Spinal cord (tissue), 10 donors: ENCODE data around the gene TRMT6. TPM values are rescaled to one million over a fixed set of nuclear protein-coding genes. Genes with fewer than 3 reads are reported as not detected.

Experiments
- DNase-seq, 6 donors: peaks; one replicate each; pipeline versions ENCODE4 v3.0.0 to v3.0.0-alpha.2; 2013 to 2015; ENCODE audit warnings: low spot score in 6 of 6, low read depth in 4 of 6
- H3K27ac ChIP-seq: one replicate; pipeline ENCODE4 v1.5.1; 2013; ENCODE audit warnings: low read depth, low read length, control low read depth
- H3K27me3 ChIP-seq: one replicate; pipeline ENCODE4 v1.6.1; 2013; ENCODE audit warnings: low read length; ENCODE audit not compliant: control insufficient read depth, insufficient read depth
- H3K36me3 ChIP-seq: one replicate; pipeline ENCODE4 v1.6.1; 2013; ENCODE audit warnings: low read length; ENCODE audit not compliant: control insufficient read depth, insufficient read depth
- H3K4me1 ChIP-seq: one replicate; pipeline ENCODE4 v1.6.1; 2013; ENCODE audit warnings: low read length; ENCODE audit not compliant: control insufficient read depth, insufficient read depth
- H3K4me3 ChIP-seq: one replicate; pipeline ENCODE4 v1.5.1; 2013; ENCODE audit warnings: low read depth, low read length, control low read depth
- H3K9me3 ChIP-seq: one replicate; pipeline ENCODE4 v1.6.1; 2013; ENCODE audit warnings: low read length; ENCODE audit not compliant: control insufficient read depth, insufficient read depth
- WGBS: methylation state at CpG from one replicate; pipeline ENCODE4 v1.1.5; 2013; ENCODE audit warnings: missing lambda C conversion rate; ENCODE audit not compliant: insufficient coverage; 5-methylcytosine and 5-hydroxymethylcytosine counted together
- long read RNA-seq, 4 donors: transcript quantifications; one replicate each; lab custom pipeline, GENCODE V29; 2026
- polyA plus RNA-seq, 2 donors: library from polyadenylated mRNA; unstranded; fragments of 120-200 nt; gene quantifications; one replicate each; pipeline ENCODE4 v1.2.1, GENCODE V29; 2013; ENCODE audit not compliant: insufficient read length in 2 of 2
- total RNA-seq, 2 donors: library from RNA; depleted of rRNA in 1 of 2; stranded (reverse); fragments of 120-200 nt in 1 of 2; fragments of >200 nt in 1 of 2; gene quantifications; one replicate each; pipeline versions ENCODE4 v1.2.3 to v1.2.4, GENCODE V29; 2013 to 2014
- donor health status: healthy.

TRMT6 gene, protein sequence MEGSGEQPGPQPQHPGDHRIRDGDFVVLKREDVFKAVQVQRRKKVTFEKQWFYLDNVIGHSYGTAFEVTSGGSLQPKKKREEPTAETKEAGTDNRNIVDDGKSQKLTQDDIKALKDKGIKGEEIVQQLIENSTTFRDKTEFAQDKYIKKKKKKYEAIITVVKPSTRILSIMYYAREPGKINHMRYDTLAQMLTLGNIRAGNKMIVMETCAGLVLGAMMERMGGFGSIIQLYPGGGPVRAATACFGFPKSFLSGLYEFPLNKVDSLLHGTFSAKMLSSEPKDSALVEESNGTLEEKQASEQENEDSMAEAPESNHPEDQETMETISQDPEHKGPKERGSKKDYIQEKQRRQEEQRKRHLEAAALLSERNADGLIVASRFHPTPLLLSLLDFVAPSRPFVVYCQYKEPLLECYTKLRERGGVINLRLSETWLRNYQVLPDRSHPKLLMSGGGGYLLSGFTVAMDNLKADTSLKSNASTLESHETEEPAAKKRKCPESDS
- total RNA-seq (1 to 10 TPM; 7.2 to 9.9 TPM), polyA plus RNA-seq (10 to 100 TPM; 13.0 to 14.8 TPM)
- long read RNA-seq, donor 1, result 0 reads
- long read RNA-seq, donor 2, result 0 reads
- long read RNA-seq, donor 3, partial matches to known transcripts, result 6 of 6 reads
- long read RNA-seq, donor 3, other reads (novel, unspliced or antisense), result 0 of 6 reads
- long read RNA-seq, donor 4, result 0 reads

DNA sequence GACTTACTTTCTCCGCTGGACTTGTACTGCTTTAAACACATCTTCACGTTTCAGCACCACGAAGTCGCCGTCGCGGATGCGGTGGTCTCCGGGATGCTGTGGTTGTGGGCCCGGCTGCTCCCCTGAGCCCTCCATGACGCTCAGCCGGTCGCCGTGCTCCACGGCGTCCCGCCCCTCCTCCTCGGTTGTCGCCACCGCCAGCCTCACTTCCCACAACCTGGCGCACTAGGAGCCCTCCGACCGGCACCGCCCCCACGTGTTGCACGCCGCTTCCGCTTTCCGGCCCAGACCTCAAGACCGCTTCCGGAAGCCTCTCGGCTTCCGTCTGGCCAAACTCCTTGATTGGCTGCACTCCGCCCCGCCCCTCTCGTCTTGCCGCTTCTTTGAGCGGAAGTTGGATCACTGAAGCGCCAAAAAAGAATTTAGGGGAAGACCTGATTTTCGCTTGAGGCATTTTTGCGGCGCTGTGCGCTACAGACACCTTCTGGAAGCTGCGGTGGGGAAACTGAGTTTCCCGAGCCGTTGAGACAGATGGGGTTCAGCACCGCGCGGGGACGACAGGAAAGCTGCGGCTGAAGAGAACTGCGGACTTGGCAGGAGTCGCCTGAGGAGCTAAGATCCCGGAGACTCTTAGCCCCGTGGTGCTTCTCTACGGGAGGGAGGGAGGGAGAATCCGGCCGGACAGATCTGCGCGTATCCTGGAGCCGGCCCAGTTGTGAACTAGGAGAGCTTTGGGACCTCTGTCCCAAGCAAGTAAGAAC is at the start of gene TRMT6, which contains the start of gene MCM8:
TSS of gene TRMT6 (minus strand) at position 263 of the 761 bp plus-strand sequence. CDS start at position 135, 128 bp downstream.
TSS of gene MCM8 (plus strand) at position 382 of the 761 bp plus-strand sequence. CDS start 1,364 bp downstream, outside the sequence.
- Histone ChIP-seq H3K27ac (peak within 1 kb of the TSS; percentile 55), H3K4me3 (peak within 1 kb of the TSS; percentile 88), H3K9me3 (no peaks in the 10 kb centered on the region), H3K36me3 (peaks cover 7% of the 10 kb centered on the region), H3K4me1 (peaks cover 4% of the 10 kb centered on the region), H3K27me3 (no peaks in the 10 kb centered on the region)
- DNase-seq, result peak; percentile 84 to 98 (median 92)
- WGBS, result 0% methylated on average over 61 of the region's 61 CpGs

DNA sequence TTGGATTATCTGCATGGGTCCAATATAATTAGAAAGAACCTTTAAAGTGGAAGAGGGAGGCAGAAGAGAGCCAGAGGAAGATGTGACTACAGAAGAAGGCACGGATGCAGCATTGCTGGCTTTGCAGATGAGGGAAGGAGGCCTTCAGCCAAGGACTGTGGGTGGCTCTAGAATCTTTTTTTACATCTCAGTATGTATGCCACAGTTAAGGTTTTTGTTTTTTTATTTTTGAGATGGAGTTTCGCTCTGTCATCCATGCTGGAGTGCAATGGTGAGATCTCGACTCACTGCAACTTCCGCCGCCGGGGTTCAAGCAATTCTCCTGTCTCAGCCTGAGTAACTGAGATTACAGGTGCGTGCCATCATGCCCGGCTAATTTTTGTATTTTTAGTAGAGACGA is 49.5 kb upstream of the TRMT6 start:
- WGBS, result 96% methylated on average over 8 of the region's 9 CpGs
- no peaks in the 10 kb centered on the region for H3K9me3 ChIP-seq
- H3K4me3 ChIP-seq, result no peak overlapping the region
- no peaks in the 10 kb centered on the region for H3K36me3 ChIP-seq
- H3K27ac ChIP-seq, result no peak overlapping the region
- no peaks in the 10 kb centered on the region for H3K27me3 ChIP-seq
- DNase-seq, result no peak
- H3K4me1 ChIP-seq, result no peaks in the 10 kb centered on the region

DNA sequence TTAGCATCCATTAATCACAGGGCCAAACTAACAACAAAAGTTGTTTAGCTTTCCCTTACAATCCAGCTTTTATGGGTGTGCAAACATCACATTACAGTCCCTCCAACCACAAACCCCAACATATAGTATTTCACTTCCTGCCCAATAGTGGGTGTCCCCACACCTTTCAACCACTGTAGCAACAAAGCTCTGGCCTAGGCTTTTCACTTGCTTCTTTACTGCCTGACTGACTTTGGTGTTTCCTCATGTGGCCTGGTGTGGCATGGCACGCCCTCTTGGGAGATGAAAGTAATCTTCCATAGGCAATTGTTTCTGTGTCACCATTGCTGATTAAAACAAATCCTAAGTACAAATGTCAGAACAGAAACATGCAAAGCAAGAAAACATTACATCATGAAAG is 46.4 kb upstream of the TRMT6 start:
- DNase-seq, result no peak
- Histone ChIP-seq H3K9me3 (no peaks in the 10 kb centered on the region), H3K4me3 (no peak overlapping the region), H3K27me3 (no peaks in the 10 kb centered on the region), H3K27ac (no peak overlapping the region), H3K4me1 (no peaks in the 10 kb centered on the region), H3K36me3 (peaks cover 4% of the 10 kb centered on the region)
- no CpG with 5 or more reads among the region's 1 CpG for WGBS

GRCh38 chr20:5991623-5992441 is 41.5 kb upstream of the TRMT6 start:
- H3K27me3 ChIP-seq, result no peaks in the 10 kb centered on the region
- no peak overlapping the region for H3K4me3 ChIP-seq
- H3K36me3 ChIP-seq, result peaks cover 4% of the 10 kb centered on the region
- WGBS, result no CpG with 5 or more reads among the region's 2 CpGs
- no peak for DNase-seq
- H3K4me1 ChIP-seq, result no peaks in the 10 kb centered on the region
- H3K9me3 ChIP-seq, result no peaks in the 10 kb centered on the region
- H3K27ac ChIP-seq, result no peak overlapping the region

GRCh38 chr20:5990946-5991345 is 40.6 kb upstream of the TRMT6 start:
- no peaks in the 10 kb centered on the region for H3K27me3 ChIP-seq
- H3K4me3 ChIP-seq, result no peak overlapping the region
- H3K9me3 ChIP-seq, result no peaks in the 10 kb centered on the region
- 100% methylated on average over 1 of the region's 3 CpGs for WGBS
- no peak for DNase-seq
- H3K36me3 ChIP-seq, result peaks cover 4% of the 10 kb centered on the region
- H3K4me1 ChIP-seq, result no peaks in the 10 kb centered on the region
- H3K27ac ChIP-seq, result no peak overlapping the region

DNA sequence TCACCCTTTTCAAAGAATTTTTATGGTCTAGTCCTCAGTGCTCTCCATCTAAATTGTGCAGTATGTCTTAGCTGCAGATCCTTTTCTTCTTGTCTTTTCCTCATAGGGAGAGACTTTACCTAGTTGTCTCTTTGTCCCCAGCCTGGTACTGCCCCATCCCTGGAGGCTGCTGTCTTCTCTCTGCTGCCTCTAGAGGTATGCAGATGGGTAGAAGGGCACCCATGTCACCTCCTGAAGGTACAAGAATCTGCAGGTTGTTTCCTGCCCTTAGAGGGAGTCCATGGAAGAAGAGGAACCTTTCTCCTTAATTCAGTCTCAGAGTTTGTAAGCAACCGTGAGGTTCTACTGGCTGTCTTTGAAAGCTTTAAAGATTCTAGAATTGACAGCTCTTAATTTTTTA is 39.2 kb upstream of the TRMT6 start:
- H3K9me3 ChIP-seq, result no peaks in the 10 kb centered on the region
- no peak overlapping the region for H3K4me3 ChIP-seq
- peaks cover 6% of the 10 kb centered on the region for H3K36me3 ChIP-seq
- no peaks in the 10 kb centered on the region for H3K4me1 ChIP-seq
- no CpG with 5 or more reads among the region's 1 CpG for WGBS
- no peaks in the 10 kb centered on the region for H3K27me3 ChIP-seq
- no peak for DNase-seq
- H3K27ac ChIP-seq, result no peak overlapping the region

GRCh38 chr20:5987383-5987782 is 37.0 kb upstream of the TRMT6 start:
- Histone ChIP-seq H3K4me3 (no peak overlapping the region), H3K27ac (no peak overlapping the region), H3K9me3 (no peaks in the 10 kb centered on the region), H3K27me3 (no peaks in the 10 kb centered on the region), H3K36me3 (peaks cover 3% of the 10 kb centered on the region), H3K4me1 (no peaks in the 10 kb centered on the region)
- no CpG with 5 or more reads among the region's 2 CpGs for WGBS
- no peak for DNase-seq

- H3K27ac ChIP-seq, result no peak overlapping the region
- H3K4me1 ChIP-seq, result no peaks in the 10 kb centered on the region
- no peak for DNase-seq
- no peak overlapping the region for H3K4me3 ChIP-seq
- peaks cover 8% of the 10 kb centered on the region for H3K36me3 ChIP-seq
- no peaks in the 10 kb centered on the region for H3K27me3 ChIP-seq
- no peaks in the 10 kb centered on the region for H3K9me3 ChIP-seq
- 67% methylated on average over 3 of the region's 5 CpGs for WGBS
Measured at GRCh38 chr20:5980720-5981538, 30.6 kb upstream of the TRMT6 start.
